PFSK-1 (cell line): ENCODE measurements around the gene GNA15.

Experiments used
- FOXP2 ChIP-seq: optimal IDR thresholded peaks from 2 replicates; pipeline ENCODE3; 2011; ENCODE audit warnings: borderline replicate concordance, control low read depth, inconsistent platforms; ENCODE audit not compliant: insufficient read depth; ENCODE audit errors: extremely low read length, extremely low read depth
- POLR2AphosphoS5 ChIP-seq: IDR thresholded peaks from 2 replicates; pipeline ENCODE4 v1.6.1; 2012; ENCODE audit warnings: low read depth, mild to moderate bottlenecking, control low read depth, low read length, moderate library complexity
- REST ChIP-seq, 2 experiments: IDR thresholded peaks; 2 replicates each; pipeline versions ENCODE4 v1.6.1 to v1.8.0; 2011 to 2012; ENCODE audit warnings: low read depth in 2 of 2, low read length in 2 of 2, control low read depth in 1 of 2, inconsistent platforms in 1 of 2, mild to moderate bottlenecking in 1 of 2, moderate library complexity in 1 of 2; ENCODE audit not compliant: insufficient read depth in 1 of 2
- SIN3A ChIP-seq: IDR thresholded peaks from 2 replicates; pipeline ENCODE4 v1.6.1; 2012; ENCODE audit warnings: mild to moderate bottlenecking, low read length, moderate library complexity, borderline replicate concordance; ENCODE audit not compliant: insufficient read depth
- TAF1 ChIP-seq: IDR thresholded peaks from 2 replicates; pipeline ENCODE4 v1.6.1; 2012; ENCODE audit warnings: low read length, control low read depth, borderline replicate concordance; ENCODE audit not compliant: insufficient read depth

GNA15 gene

GRCh38 chr19:3153286-3154230, 17.7 kb downstream of the GNA15 start:
- TF ChIP-seq FOXP2: no peak
- TF ChIP-seq POLR2AphosphoS5: no peak
- TF ChIP-seq SIN3A: no peak
- no peak for TF ChIP-seq REST (IDR thresholded peaks at IDR 0.05; ENCODE audit: insufficient read depth in 1 of 2, low read depth in 2 of 2, low read length in 2 of 2)
- no peak for TF ChIP-seq TAF1

GRCh38 chr19:3154957-3155736, 19.3 kb downstream of the GNA15 start:
- TF ChIP-seq TAF1: no peak
- 0 out of 2 replicates have a peak, but pooled peaks have one; percentile 71 for TF ChIP-seq SIN3A
- peak in 1 of 2 experiments; percentile 67; a peak in 1 of 4 replicates for TF ChIP-seq REST (IDR thresholded peaks at IDR 0.05; ENCODE audit: insufficient read depth in 1 of 2, low read depth in 2 of 2, low read length in 2 of 2)
- no peak for TF ChIP-seq POLR2AphosphoS5
- peak; percentile 69 for TF ChIP-seq FOXP2

- TF ChIP-seq FOXP2: no peak
- TF ChIP-seq REST (IDR thresholded peaks at IDR 0.05; ENCODE audit: insufficient read depth in 1 of 2, low read depth in 2 of 2, low read length in 2 of 2): no peak
- TF ChIP-seq POLR2AphosphoS5: no peak
These were observed 21.4 kb downstream of the GNA15 start for GRCh38 chr19:3157096-3157845.

- no peak for TF ChIP-seq TAF1
- TF ChIP-seq POLR2AphosphoS5: no peak
- no peak for TF ChIP-seq SIN3A
- TF ChIP-seq REST (IDR thresholded peaks at IDR 0.05; ENCODE audit: insufficient read depth in 1 of 2, low read depth in 2 of 2, low read length in 2 of 2): no peak
- TF ChIP-seq FOXP2: no peak
These were observed 23.7 kb downstream of the GNA15 start for GRCh38 chr19:3159565-3159964.
